Frontal cortex (tissue), 4 donors: ENCODE data around the gene DNAI4. TPM values are rescaled to one million over a fixed set of nuclear protein-coding genes. Genes with fewer than 3 reads are reported as not detected.
"Not testable (repeated sequence)": the region's sequence is repeated elsewhere in the genome, so short reads cannot be mapped to it uniquely, and the experiment has no call there.

ENCODE experiments used
- DNase-seq, 2 donors: peaks; one replicate each; pipeline ENCODE4 v3.0.0; 2012; ENCODE audit warnings: low spot score in 2 of 2
- FAIRE-seq: peaks from 2 replicates; lab custom pipeline; 2012; peaks lifted over from hg19 to GRCh38; lab: Jason Lieb, UNC
- total RNA-seq: library from RNA; depleted of rRNA; stranded (reverse); fragments of >200 nt; gene quantifications from one replicate; pipeline ENCODE4 v1.2.3, GENCODE V29; 2014
- donor health status: control.
- donor health status: control.
- donor health status: control.

DNAI4 gene
- total RNA-seq, 1 donor from 2014 or later: 42.4 TPM

DNA sequence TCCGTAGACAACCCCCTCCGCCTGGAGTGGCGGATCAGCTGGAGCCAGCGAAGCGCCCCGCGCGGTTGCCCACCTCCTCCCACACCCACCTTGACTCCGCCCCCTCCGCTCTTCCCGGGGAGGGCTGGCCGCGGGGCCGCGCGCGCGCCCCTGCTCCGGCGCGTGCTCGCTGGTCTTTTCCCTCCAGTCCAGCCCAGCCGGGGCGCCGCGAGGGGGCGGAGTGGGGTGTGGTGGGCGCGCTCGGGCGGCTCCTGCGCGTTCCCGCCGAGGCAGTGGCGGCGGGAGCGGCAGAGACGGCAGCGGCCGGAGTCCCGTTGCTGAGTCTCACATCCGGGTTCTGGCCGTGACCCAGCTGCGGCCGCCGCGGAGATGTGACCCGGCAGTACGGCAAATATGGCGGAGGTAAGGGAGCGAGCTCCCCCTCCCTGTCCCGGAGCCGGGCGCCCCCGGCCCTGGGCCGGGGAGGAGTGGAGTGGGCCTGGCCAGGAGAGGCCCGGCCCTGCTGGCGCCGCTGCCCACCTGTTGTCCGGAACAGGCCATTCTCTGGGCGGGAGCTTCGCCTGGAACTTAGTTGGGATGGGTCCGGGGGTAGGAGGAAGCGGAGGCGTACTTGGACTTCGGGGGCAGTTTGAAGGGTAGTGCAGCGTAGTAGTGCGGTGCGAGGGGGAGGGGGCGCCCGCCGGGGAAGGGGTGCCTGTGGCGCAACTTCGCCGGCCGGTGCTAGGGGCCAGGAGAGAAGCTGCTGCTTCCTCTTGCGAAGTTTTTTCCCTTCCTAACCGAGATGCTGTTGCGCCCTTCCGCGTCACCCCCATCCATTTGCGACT, 5.6 kb upstream of the DNAI4 start:
- no peak for FAIRE-seq
- peak; percentile 85 to 86 for DNase-seq

DNA sequence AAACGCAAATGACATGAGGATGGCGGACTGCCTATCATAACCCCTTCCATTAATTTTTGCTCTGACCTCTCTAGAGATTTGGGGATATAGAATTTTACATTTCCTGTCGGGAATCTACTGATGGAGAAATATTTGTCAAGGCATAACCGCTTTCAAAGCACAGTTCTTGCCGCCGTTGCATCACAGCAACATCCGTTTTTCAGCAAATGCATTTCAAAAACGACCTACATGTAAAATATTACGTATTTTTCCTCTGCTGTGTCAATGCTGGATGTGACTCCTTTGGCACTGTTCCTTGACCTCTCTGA, 5.0 kb upstream of the DNAI4 start:
- no peak for FAIRE-seq

DNA sequence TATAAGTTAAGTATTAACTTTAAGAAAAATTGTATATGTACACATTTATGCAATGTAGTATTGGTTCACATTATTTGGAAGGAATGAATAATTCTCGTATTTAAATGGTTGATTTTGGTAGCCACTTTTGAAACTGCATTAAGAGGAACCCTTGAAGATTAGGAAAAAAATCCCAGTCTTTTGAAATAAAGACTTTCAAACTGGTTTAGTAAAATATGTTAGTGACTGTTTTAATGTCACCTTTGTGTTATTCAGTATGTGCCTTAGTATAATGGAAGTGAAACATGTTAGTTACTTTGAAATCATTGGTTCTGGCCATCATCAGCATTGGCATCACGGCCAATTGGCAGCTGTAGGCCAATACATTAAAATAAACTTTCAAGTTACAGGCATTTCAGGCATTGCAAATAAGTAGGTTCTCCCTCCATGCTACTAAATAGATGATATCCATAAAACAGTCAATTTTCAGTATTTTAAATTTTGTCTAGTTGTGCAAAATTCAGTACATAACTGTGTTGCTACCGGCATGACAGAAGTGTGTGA, 4.6 kb upstream of the DNAI4 start:
- no peak for FAIRE-seq

More for the DNA sequence above, 5.0 kb upstream of the DNAI4 start:
- peak in 1 of 2 donors; percentile 2 for DNase-seq

DNA sequence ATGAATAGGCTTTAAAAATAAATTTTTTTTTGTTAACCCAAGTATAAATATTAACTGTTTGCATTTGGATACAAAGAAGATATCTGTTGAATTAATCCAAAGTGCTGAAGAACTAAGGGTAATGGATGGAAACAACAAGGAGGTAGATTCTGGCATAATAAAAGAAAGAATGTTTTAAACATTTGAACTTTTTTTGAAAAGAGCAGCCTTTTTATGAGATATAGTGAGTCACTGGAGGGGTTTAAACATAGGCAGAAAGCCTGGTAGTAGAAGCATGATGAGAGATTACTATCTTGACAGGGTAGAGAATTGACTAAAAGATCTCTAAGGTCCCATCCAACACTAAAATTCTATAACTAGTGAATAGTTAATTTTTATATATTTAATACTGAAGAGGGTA, 2.9 kb upstream of the DNAI4 start:
- no peak for FAIRE-seq

More for the DNA sequence above, 4.6 kb upstream of the DNAI4 start:
- DNase-seq: no peak

DNA sequence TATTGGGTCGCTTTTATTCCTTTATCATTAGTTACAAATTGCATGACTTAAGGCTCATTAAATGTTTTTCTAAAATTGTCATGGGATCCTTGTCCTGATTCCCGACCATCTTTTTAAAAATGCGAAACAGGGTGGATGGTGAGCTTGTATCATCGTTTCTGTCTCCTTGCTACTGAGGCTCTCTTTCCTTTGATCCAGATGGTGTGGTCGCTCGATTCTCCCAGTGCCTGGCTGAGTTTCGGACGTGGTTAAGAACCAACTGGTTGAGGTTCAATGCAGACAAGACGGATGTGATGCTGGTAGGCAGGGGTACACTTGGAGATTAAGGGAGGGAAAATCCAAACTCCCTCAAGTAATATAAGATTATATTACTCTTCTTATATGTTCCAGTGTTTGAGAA, 1.3 kb upstream of the DNAI4 start:
- FAIRE-seq (no peak), DNase-seq (peak in 1 of 2 donors; percentile 3)

More for the DNA sequence above, 2.9 kb upstream of the DNAI4 start:
- no peak for DNase-seq

DNA sequence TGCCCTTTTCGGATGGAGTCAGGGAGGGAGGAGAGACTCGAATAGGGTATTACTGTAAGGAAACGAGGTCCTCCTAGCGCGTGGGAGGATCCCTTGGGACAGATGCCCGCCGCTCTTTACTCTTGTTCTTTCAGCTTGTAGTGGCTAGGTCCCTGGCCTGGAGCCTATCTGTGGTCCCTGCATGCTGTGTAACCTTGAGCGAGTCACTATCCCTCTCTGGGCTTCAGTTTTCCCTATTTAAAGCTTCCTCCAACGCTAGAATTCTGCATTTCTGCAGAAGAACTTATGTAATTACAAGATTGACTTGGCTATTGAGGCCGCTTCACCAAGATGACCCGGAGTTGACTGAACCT, 878 bp upstream of the DNAI4 start:
- DNase-seq: no peak
- FAIRE-seq: no peak

DNA sequence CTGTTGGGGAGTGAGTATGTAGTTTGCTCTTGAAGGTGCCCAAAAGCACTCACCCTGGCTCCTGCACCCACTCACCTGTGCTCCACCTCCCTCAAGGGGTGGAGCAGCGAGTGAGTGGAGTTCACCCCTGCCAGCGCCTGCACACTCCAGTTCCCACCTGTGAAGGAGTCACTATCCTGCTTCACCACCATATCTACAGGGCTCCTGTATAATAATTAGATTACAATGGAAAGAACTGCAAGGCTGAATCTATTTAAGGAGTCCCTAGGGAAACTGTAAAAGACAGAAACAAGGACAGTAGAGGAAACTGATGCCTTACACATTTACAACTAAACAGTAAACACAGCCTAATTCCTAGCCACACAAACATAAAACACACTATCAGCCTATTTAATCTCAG, 4.1 kb downstream of the DNAI4 start:
- no peak for DNase-seq
- FAIRE-seq: no peak

DNA sequence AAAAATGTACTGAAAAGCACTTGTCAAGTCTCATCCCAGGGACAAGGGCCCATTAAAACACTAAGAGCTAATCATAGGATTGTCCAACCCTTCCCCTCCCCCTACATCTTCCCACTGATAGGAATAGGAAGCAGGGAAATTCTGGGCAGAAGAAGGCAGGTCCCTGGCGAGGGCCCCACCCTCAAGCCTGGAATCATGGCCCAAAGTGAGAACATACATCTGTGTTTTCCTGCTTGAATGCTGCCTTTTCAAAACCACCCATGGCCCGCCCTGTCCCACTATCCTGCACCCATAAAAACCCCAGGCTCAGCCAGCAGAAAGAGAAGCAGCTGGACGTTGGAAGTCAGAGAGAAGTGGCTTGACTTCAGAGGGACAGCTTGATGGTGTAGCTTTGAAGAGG, 4.8 kb downstream of the DNAI4 start:
- DNase-seq: no peak
- no peak for FAIRE-seq

DNA sequence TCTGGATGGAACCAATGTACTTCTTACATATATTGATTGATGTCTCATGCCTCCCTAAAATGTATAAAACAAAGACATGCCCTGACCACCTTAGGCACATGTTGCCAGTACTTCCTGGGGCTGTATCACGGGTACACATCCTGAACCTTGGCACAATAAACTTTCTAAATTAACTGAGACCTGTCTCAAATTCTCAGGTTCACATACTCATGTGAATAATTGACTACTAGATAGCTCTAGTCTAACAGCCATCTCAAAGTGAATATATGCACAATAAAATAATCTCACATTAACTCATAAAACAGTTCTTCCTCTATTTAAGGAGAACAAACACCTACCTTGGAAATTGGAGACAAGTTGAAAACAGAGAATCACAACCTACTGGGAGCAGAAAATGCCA, 5.6 kb downstream of the DNAI4 start:
- DNase-seq: no peak
- no peak for FAIRE-seq

DNA sequence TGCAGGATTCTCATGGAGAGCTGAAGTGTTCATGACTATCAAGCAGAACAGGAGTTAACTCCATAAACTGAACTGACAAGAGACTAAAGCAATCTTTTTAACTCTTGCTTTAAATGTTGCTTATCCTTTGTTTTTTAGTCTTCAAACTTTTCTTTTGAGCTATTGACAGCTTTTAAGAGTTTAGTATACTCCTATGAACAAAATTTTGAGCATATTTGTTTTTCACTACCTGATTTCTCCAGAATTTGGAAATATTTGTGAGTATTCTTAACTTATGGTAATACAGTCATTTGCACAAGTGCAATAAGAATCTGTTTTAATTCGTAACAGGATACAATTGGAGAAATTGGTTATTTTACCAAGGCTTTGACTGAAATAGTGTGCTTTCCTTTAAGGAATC, 7.2 kb downstream of the DNAI4 start:
- FAIRE-seq (no peak), DNase-seq (no peak)

DNA sequence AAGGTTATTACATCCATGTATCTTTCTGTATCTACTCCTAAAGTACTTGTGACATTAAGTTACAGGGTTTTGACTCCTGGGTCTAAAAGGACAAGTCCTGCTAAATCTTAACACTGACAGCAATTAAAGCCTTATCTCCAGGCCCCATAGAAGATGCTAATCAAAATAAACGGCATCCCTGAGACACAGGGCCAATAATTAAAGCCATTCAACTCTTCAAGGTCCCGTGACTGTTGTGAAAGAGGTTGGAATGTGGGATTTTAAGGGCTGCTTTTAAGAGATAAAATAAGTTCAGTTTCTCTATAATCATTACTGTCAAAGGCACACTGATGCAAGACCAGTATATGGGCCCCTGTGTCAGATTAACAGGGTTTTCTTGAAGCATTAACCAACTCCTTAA, 8.3 kb downstream of the DNAI4 start:
- DNase-seq: no peak
- no peak for FAIRE-seq

DNA sequence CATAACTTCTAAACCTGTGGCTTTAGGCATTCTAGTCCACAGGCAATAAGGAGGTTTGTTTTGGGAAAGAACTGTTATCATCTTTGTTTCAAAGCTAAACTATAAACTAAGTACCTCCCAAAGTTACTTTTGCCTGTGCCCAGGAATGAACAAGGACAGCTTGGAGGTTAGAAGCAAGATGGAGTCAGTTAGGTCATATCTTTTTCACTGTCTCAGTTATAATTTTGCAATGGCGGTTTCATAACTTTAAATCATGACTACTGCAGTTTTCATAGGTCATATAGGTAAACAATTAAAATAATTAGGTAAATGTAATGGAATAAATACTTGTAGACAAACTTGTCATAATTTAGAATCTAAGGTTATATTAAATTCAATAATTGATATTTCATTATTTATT, 9.5 kb downstream of the DNAI4 start:
- DNase-seq, FAIRE-seq: not testable (repeated sequence)

DNA sequence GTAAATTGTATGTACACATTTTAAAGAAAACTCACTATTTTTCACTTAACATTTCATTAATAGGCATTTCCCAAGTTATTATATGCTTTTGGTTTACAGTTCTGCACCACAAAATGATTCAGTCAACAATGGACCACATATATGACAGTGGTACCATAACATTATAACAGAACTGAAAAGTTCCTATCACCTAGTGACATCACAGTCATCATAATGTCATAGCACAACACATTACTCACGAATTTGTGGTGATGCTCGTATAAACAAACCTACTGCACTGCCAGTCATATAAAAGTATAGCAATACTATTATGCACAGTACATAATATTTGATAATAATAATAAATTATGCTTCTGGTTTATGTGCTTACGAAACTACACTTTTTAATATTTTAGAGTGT, 30.9 kb downstream of the DNAI4 start:
- no peak for DNase-seq
- FAIRE-seq: no peak

DNA sequence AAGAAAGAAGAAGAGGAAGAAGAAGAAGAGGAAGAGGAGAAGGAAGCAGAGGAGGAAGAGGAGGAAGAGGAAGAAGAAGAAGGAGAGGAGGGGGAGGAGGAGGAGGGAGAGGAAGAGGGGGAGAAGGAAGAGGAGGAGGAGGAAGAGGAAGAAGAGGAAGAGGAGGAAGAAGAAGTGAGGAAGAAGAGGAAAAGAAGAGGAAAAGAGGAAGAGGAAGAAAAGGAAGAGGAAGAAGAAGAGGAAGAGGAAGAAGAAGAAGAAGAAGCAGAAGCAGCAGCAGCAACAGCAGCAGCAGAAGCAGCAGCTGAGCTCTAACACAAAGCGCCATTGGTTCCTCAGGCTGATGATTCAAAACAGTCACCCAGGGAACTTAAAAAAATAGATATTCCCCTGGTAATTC, 34.0 kb downstream of the DNAI4 start:
- DNase-seq (no peak), FAIRE-seq (no peak)

DNA sequence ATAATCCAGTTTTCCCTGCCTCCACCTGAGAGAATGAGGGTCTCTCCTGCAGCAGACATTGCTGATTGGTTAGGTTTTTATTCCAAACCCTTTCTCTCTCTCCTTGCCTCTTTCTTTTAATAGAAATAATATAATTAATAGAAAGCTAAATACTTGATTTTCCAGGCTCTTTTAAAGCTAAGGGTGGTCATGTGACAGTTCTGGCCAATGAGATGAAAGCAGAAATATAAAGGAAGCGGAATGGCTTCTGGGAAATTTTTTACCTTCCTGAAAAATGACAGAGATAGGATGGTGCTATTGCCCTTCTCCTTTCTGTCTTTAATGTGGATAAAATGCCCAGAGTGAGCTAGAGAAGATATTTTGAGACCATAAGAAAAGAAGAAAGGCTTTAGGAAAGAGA, 35.6 kb downstream of the DNAI4 start:
- FAIRE-seq (no peak), DNase-seq (no peak)

DNA sequence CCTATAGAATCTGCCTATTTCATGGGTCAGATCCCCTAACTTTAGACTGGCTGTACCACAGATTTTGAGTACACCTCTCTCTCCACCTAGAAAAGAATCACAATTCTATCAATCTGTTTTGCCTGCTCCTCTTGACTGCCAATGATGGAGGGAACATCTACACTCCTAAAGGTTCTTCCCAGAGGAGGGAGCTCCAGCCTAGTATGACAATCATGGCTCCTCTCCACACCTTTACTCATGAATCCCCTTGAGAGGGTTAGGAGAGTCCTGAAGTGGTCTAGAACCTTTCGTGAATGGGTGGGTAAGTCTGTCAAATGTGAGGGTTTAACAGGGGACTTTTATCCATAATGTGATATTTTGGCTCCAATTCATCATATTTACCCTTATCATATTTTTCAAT, 48.0 kb downstream of the DNAI4 start:
- FAIRE-seq: no peak
- DNase-seq: no peak

DNA sequence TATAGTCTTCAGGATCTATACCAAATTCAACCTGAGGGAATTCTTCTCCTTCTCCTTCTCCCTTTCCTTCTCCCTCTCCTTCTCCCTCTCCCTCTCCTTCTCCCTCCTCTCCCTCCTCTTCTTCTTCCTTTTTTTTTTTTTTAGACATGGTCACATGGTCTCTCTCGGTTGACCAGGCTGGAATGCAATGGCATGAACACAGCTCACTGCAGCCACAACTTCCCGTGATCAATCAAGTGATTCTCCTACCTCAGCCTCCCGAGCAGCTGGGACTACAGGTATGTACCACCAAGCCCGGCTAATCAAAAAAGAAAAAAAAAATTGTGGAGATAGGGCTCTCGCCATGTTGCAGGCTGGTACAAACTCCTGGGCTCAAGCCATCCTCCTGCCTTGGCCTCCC, 51.5 kb downstream of the DNAI4 start:
- FAIRE-seq: no peak
- no peak for DNase-seq

DNA sequence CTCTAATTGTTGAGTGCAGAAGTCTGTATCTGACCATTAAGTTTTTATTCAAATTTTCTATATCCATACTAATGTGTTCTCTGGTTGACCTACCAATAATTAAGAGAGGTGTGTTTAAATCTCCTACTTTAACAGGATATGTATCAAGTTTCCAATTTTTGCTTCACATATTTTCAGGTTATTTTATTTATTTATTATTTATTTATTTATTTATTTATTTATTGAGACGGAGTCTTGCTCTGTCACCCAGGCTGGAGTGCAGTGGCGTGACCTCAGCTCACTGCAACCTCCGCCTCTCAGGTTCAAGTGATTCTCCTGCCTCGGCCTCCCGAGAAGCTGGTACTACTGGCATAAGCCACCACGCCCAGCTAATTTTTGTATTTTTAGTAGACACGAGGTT, 52.6 kb downstream of the DNAI4 start:
- not testable (repeated sequence) for DNase-seq, FAIRE-seq

DNA sequence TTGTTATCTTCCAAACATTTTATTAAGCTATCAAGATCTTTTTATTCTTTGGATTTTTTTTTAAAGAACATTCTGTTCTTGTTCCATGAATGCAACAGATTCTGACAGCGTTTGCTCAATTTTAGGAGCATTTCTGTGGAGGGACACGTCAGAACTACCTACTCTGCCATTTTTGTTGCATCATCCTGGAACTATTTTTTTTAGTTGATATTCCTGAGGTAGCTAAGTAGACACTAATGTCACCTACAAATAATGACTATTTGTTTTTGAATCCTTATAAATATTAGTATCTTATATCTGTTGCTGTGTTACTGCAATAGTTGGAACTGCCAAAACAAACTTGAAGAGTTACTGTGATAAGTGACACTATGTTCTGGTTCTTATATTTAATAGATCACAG, 57.2 kb downstream of the DNAI4 start:
- no peak for FAIRE-seq
- no peak for DNase-seq

DNA sequence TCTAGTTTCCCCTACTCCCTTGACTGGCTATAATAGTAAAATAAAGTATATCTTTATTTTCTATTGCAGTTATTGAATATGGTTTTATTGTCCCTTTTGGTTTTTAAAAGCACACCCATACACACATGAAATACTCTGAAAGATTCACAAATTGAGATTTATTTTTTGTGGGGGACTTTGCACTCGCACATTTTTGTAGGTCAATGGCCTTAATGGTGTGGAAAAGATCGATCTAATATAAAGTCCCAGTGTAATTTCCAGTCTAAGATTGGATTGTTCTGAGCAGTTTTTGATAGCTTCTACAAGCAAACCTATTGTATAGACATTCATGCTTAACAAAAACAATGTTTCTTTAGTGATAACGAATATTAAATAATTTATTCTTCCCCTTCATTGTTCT, 64.1 kb downstream of the DNAI4 start:
- no peak for FAIRE-seq
- no peak for DNase-seq

DNA sequence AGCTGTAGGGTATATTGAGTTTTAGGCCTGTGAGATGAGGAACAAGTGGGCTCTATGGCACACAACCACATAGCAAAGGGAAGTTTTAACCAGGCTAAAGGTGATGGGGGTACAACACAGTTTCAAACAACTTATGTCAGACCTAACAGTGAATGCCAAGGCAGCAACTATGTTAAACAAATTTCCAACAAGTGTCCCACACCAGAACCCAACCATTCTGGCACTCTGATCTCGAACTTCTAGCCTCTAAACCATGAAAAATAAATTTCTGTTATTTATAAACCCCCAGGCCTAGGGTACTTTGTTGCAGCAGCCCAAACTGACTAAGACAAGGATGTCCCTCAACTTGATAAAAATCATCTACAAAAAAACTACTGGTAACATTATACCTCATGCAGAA, 71.3 kb downstream of the DNAI4 start:
- FAIRE-seq (no peak), DNase-seq (no peak)

DNA sequence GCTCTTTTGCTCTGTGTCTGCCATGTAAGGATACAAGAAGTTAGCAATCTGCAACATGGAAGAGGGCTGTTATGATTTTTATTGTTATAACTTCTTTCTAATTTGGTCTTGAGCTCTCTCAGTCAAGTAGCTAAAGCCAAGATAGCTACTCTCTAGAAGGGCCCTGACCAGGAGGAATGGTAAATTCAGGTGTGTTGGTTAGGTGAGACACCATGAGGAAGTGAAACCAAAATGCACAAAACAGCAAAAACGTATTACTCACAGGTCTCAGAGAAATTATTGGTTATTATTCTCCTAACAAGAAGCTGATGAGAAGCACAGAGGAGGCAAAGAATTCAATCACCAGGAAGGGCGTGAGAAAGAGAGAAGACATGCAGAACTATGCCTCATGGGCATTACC, 71.8 kb downstream of the DNAI4 start:
- FAIRE-seq: no peak
- no peak for DNase-seq
